ENCODE data around the gene PFDN2. TPM values are rescaled to one million over a fixed set of nuclear protein-coding genes. Genes with fewer than 3 reads are reported as not detected.

PFDN2 gene
- total RNA-seq, 1 donor = 27.9 TPM

- Histone ChIP-seq H3K27ac (ENCODE audit: low read depth, low read length) (no peak overlapping the region), H3K27me3 (ENCODE audit: insufficient read depth, low read length) (no peaks in the 10 kb centered on the region)
Observed at GRCh38 chr1:161052899-161053298, 64.9 kb downstream of the PFDN2 start.

GRCh38 chr1:161051219-161051618 is 66.6 kb downstream of the PFDN2 start:
- H4K20me1 ChIP-seq (ENCODE audit: insufficient read depth, low read length) = no peaks in the 10 kb centered on the region

More at GRCh38 chr1:161052899-161053298, 64.9 kb downstream of the PFDN2 start:
- no peak for TF ChIP-seq CTCF (IDR thresholded peaks at IDR 0.05; ENCODE audit: extremely low read depth, low read depth, low read length)
- Histone ChIP-seq H2AFZ (ENCODE audit: low read length) (no peak overlapping the region), H3K4me3 (ENCODE audit: insufficient read depth, low read length) (no peak overlapping the region), H4K20me1 (ENCODE audit: insufficient read depth, low read length) (no peaks in the 10 kb centered on the region), H3K36me3 (ENCODE audit: insufficient read depth, low read length) (no peaks in the 10 kb centered on the region), H3K9me3 (ENCODE audit: low read depth, low read length) (peaks cover 7% of the 10 kb centered on the region), H3K4me2 (ENCODE audit: insufficient read depth, low read length) (no peak overlapping the region), H3K79me2 (ENCODE audit: insufficient read depth, low read length) (no peaks in the 10 kb centered on the region), H3K4me1 (ENCODE audit: insufficient read depth, low read length) (no peaks in the 10 kb centered on the region)
- DNase-seq (ENCODE audit: insufficient read length, low spot score, missing footprints) = peak; percentile 69

More at GRCh38 chr1:161051219-161051618, 66.6 kb downstream of the PFDN2 start:
- Histone ChIP-seq H3K4me3 (ENCODE audit: insufficient read depth, low read length) (no peak overlapping the region), H3K9me3 (ENCODE audit: low read depth, low read length) (peaks cover 7% of the 10 kb centered on the region), H3K36me3 (ENCODE audit: insufficient read depth, low read length) (no peaks in the 10 kb centered on the region), H3K4me1 (ENCODE audit: insufficient read depth, low read length) (peaks cover 3% of the 10 kb centered on the region), H3K27me3 (ENCODE audit: insufficient read depth, low read length) (no peaks in the 10 kb centered on the region), H3K27ac (ENCODE audit: low read depth, low read length) (no peak overlapping the region), H2AFZ (ENCODE audit: low read length) (no peak overlapping the region), H3K79me2 (ENCODE audit: insufficient read depth, low read length) (no peaks in the 10 kb centered on the region), H3K4me2 (ENCODE audit: insufficient read depth, low read length) (no peak overlapping the region)
- DNase-seq (ENCODE audit: insufficient read length, low spot score, missing footprints) = peak; percentile 58
- no peak for TF ChIP-seq CTCF (IDR thresholded peaks at IDR 0.05; ENCODE audit: extremely low read depth, low read depth, low read length)

Small RNA genes lying within 50 kb of the gene (small RNA-seq; reads per million reads assigned to genes)
- not detected for gene RF01225

Other genes starting within 250 kb of the PFDN2 start
- not detected in 2 replicates for gene ITLN1, start 232.9 kb downstream of the PFDN2 start, total RNA-seq
- not detected in 2 replicates for gene ITLN2, start 163.2 kb downstream of the PFDN2 start, total RNA-seq
- 0.72 and 1.2 TPM in 2 replicates for gene F11R, start 96.9 kb downstream of the PFDN2 start, total RNA-seq
- 0.72 and 1.8 TPM in 2 replicates for gene TSTD1, start 79.1 kb downstream of the PFDN2 start, total RNA-seq
- 45.7 and 47.4 TPM in 2 replicates for gene USF1, start 72.1 kb downstream of the PFDN2 start, total RNA-seq
- gene ARHGAP30, start 48.1 kb downstream of the PFDN2 start, total RNA-seq = under 0.01 TPM in 1 of 2 replicates, not detected in the other
- gene NECTIN4, start 28.5 kb downstream of the PFDN2 start, total RNA-seq = under 0.01 TPM in 2 replicates
- 1.4 and 1.5 TPM in 2 replicates for gene KLHDC9, start 19.7 kb downstream of the PFDN2 start, total RNA-seq
- gene NIT1, start 68 bp upstream of the PFDN2 start, total RNA-seq = 23.9 and 28.0 TPM in 2 replicates
- gene DEDD, start 14.6 kb upstream of the PFDN2 start, total RNA-seq = 36.6 and 41.0 TPM in 2 replicates
- gene UFC1, start 35.9 kb upstream of the PFDN2 start, total RNA-seq = 87.5 and 95.2 TPM in 2 replicates
- 8.0 and 9.1 TPM in 2 replicates for gene USP21, start 41.5 kb upstream of the PFDN2 start, total RNA-seq
- gene PPOX, start 48.4 kb upstream of the PFDN2 start, total RNA-seq = 15.9 and 19.5 TPM in 2 replicates
- 18.5 and 18.9 TPM in 2 replicates for gene B4GALT3, start 59.5 kb upstream of the PFDN2 start, total RNA-seq
- 1.4 and 3.5 TPM in 2 replicates for gene ADAMTS4, start 81.0 kb upstream of the PFDN2 start, total RNA-seq
- gene NDUFS2, start 84.3 kb upstream of the PFDN2 start, total RNA-seq = 103 and 130 TPM in 2 replicates
- 0.29 and 0.72 TPM in 2 replicates for gene FCER1G, start 97.3 kb upstream of the PFDN2 start, total RNA-seq
- not detected in 2 replicates for gene APOA2, start 105.6 kb upstream of the PFDN2 start, total RNA-seq
- 6.5 and 8.8 TPM in 2 replicates for gene TOMM40L, start 108.0 kb upstream of the PFDN2 start, total RNA-seq
- gene NR1I3, start 120.2 kb upstream of the PFDN2 start, total RNA-seq = not detected in 2 replicates
- not detected in 2 replicates for gene PCP4L1, start 140.7 kb upstream of the PFDN2 start, total RNA-seq
- gene MPZ, start 191.9 kb upstream of the PFDN2 start, total RNA-seq = 0.88 and 2.2 TPM in 2 replicates
- gene SDHC, start 196.3 kb upstream of the PFDN2 start, total RNA-seq = 20.3 and 26.5 TPM in 2 replicates
- not detected in 2 replicates for gene CFAP126, start 249.8 kb upstream of the PFDN2 start, total RNA-seq